Colon (tissue), 2 donors: ENCODE measurements around the gene CAMTA1.

Source experiments
- FAIRE-seq: peaks from 2 replicates; lab custom pipeline; 2012; peaks lifted over from hg19 to GRCh38; lab: Jason Lieb, UNC
- donor health status: control.
- donor health status: control.

The CAMTA1 gene

GRCh38 chr1:7576946-7577657, 791.8 kb downstream of the CAMTA1 start:
- no peak for FAIRE-seq

DNA sequence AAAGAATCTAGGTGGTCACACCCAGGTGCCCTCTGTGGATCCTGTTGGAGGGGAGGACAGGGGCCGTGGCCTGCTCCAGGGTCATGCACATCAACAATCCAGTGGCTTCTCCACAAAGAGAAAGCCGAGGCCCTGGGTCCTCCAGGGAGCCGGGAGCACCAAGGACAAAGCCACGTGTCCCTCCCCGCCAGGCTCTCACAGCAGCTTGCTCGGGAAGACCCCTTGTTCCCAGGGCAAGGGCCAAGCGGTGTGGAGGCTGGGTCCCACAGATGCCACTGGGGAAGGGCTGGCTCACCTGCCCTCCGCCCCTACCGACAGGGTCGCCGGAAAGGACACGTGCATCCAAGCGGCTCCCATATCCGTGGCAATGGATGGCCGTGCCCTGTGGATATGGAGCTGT, 793.0 kb downstream of the CAMTA1 start:
- FAIRE-seq: no peak

GRCh38 chr1:7579016-7579415, 793.8 kb downstream of the CAMTA1 start:
- FAIRE-seq: no peak

GRCh38 chr1:7579831-7580804, 794.9 kb downstream of the CAMTA1 start:
- no peak for FAIRE-seq

DNA sequence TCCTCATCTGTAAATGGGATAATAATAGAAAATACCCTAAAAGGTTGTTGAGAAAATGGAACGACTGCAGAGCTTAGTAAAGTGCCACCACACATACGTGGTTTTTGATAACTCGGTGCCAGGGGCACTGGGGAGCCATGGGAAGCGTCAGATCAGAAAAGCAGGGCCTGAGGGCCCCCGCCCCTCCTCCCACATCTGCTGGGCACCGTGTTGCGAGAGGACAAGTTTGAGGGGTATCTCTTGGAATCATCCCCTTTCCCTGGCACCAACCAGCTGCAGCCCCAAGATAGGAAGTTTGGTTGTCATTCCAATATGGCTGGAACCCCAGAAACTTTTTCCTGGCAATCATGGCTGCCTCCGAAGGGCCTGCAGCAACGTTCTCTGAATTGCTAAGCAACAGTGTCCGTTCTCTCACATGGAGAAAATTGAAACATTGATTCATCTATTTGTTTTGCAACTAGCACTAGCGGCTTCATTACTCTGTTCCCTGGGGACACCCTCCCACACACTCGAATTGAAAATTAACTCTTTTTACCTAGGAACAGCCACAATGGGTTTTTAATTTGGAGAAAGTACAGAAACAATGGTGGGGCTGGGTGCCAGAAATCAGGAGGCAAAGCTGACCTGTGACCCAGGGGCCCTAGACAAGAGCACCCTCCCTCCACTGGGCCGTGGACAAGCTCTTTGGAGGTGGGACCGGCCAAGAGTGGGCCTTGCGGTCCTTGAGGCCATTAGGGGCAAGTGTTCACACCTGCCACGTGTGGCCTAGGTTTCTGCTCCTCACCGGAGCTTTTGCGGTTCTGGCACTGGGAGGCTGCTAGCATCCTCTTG, 795.9 kb downstream of the CAMTA1 start:
- FAIRE-seq: no peak

GRCh38 chr1:7581754-7582459, 796.7 kb downstream of the CAMTA1 start:
- FAIRE-seq: no peak

DNA sequence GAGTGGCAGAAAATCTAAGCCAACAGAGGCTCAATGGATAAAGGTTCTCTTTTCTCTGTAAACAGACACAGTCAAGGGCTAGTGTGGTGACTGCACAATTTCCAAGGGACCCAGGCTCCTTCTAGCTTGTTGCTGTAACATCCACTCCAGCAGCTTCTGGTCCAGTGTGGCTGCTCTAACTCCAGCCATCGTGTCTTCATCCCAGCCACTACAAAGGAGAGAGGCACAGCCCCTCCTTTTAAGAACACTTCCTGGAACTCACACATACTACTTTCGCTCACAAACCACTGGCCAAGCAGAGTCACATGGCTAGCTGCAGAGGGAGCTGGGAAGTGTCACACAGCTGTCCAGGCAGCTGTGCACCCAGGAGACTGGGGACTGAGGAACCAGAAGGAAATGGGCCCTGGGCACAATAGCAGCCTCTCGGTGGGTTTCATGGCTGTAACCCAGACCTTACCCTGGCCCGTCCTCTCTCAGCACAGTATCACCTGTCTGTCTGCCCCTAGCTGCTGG, 797.3 kb downstream of the CAMTA1 start:
- no peak for FAIRE-seq

GRCh38 chr1:7583291-7584096, 798.2 kb downstream of the CAMTA1 start:
- FAIRE-seq: no peak

GRCh38 chr1:7584157-7584556, 798.9 kb downstream of the CAMTA1 start:
- no peak for FAIRE-seq

DNA sequence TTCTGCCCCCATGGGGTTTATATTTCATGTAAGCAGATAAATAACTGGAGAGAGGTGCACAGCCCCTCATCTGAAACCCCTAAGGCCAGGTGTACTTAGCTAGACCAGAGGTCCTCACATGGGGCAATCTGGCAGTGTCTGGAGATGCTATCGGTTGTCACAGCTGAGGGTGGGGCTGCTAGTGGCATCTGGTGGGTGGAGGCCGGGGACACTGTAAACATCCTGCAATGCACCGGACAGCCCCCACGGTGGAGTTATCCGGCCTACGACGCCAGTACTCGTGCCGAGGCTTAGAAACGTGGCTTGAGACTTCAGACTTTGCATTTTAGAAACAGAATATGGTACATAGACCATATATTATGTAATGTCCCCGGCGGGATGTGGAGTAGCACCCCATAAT, 799.4 kb downstream of the CAMTA1 start:
- no peak for FAIRE-seq

DNA sequence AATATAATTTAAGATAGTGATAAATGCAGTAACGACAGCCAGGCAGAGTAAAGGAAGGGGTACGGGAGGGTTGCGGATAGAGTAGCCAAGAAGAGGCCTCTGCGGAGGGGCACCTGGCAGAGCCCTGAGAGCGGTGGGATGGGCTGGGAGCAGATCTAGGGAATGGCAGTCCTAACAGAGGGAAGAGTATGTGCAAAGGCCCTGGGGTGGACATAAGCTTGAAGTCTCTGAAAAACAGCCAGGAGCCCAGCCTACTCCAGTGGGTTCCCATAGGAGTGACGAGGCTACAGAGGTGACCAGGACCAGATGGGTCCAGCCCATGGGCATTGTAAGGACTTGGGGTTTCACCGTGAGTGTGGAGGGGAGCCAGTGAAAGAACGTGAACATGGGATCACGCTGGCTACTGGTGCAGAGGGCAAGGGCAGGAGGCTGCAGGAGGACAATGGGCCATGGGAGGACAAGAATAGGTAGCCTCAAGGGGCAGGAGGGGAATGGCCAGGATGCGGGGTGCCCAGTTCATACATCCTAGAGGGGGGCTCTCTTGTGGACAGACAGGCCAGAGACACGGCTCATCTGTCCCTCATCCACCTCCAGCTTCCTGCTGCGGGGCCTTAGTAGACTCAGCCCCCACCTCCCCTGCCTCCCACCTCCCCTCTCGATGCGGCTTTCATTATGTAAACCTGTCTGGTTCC, 800.1 kb downstream of the CAMTA1 start:
- FAIRE-seq: no peak

DNA sequence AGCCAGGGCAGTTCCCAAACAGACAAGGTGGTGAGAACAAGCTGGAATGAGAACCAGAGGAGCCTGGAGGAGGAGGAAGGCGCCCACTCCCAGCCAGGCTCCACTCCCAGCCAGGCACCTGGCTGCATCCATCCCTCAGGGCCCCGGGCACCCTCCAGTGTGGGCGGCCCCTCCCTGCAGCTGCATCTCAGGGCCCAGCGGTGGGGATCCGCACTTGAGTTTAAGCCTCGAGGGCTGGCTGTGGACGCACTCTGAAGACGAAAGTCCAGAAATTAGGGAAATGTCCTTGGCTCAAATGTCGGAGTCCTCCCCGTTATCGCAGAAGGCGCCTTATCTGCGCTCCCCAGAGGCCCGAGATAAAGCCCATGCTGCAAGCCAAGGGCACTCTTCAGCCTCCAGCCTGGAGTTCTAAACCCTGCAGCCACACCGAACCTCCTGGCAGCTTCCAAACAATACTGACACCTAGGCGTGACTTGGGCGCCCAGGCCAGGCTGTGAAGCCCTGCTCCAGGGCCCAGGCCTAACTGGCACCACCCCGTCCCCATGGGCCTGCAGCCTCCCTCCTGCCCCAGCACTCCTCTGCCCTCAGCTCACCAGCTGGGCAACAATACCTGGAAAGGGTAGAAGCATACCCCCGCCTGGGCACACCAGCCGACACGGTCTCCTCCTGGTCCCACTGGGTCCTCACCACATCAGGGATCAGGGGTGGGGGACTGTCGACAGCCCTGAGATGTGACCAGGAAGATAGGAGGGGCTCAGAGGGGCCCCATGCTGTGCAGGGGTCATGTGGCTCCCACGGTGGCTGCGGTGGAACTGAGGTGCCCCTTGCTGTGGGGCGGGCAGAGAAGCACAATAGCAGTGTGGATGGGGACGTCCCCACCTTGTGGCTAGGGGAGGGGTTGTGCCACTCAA, 801.0 kb downstream of the CAMTA1 start:
- FAIRE-seq: no peak

DNA sequence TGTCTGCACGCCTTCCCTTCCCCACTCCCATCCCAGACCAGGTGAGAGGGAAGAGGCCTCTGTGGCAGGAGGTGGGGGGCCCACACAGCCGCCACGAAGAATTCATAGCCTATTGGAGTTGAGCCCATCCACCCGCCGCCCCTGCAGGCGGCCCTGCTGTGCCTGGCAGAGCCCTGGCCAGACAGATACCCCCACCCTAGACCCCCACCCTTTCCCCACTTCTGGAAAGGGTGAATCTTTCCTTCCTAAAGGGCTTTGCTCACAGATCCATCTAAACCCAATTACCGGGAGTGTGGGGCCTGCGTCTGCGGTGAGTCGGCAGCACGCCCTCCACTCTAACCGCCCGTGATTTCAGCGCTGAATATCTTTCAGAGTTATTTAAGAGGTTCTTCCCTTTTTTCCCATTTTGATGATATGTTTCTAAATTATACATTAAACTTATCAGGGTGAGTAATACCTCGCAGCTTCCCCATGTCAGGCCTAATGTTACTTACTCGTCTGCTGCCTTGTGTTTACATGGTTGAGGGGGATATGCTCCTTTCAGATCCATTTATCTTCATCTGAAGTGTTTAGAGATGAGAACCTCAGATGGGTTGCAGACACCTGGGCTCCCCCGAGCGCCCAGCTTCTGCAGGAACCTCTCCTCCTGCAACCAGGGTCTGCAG, 802.0 kb downstream of the CAMTA1 start:
- no peak for FAIRE-seq

DNA sequence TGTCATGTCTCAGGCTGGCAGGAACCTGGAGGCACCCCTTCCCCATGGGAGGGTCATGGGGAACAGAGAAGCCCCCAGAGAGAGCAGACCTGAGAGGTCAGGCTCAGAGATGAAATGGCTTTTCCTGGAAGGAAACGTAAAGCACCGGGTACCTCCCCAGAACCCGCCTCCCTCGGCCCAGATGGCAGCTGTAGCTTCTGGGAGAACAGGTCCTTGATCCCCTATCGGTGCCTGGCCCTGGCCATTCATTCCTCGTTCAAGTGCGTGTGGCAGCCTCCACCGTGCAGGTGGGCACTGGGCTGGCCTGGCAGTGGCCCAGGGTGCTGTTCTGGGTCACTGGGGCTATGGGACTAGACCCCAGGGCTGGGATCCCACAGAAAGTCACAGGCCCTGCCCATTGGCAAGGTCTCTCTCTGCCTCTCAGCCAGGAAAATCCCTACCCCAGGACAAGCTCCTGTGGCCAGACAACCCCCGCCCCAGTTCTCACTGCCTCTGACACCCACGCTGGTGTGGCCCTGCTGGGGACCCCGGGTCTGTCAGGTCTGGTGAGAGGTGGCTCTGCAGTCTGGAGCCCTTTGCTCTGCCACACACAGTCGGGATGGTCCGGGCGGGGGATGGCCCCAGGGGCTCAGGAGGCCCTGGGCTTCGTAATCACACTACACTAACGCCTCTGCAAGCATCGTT, 802.7 kb downstream of the CAMTA1 start:
- no peak for FAIRE-seq

DNA sequence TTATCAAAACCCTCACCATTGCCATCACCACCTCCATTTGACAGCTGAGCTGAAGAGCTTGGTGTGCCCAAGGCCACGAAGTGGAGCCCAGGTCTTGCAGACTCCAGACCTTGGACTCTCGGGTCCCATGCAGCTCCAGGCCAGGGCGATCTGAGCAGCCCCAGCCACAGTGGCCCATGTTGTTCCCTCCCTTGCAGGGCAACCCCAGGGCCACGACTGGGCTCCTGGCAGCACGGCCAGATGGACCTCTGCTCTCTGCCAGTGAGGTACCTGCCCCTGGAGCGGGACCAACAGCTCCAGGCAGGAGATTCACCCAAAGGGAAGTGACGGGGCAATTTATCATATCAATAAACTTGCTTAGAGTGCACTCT, 803.2 kb downstream of the CAMTA1 start:
- no peak for FAIRE-seq

DNA sequence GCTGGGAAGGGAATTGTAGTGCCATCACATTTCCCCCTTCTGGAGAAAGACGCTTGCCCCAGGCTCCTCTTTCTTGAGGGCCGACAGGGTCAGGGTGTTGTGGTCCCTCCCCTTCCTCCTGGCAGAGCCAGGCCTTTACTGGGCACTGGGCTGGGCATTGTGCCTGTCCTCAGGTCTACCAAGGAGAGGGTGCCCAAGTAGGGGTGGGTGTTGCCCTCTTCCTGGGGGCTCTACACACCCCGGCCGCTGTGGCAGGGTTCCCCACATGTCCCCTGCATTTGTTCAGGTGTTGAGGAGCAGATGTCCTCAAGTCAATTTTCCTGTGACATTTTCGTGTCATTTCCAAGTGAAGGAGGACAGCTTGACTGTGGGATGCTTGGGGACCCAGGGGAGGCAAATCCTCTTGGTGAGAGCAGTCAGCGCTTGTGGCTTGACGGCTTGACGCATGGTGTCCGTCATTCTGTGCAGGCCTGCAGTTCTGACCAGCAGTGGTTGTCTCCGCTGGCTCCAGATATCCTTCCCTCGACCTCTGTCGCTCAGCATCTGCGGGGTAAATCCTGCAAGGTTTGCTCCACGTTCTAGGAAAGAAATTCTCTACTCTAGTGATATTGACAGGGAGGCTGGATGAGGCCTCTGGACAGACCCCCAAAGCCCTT, 804.0 kb downstream of the CAMTA1 start:
- FAIRE-seq: no peak

DNA sequence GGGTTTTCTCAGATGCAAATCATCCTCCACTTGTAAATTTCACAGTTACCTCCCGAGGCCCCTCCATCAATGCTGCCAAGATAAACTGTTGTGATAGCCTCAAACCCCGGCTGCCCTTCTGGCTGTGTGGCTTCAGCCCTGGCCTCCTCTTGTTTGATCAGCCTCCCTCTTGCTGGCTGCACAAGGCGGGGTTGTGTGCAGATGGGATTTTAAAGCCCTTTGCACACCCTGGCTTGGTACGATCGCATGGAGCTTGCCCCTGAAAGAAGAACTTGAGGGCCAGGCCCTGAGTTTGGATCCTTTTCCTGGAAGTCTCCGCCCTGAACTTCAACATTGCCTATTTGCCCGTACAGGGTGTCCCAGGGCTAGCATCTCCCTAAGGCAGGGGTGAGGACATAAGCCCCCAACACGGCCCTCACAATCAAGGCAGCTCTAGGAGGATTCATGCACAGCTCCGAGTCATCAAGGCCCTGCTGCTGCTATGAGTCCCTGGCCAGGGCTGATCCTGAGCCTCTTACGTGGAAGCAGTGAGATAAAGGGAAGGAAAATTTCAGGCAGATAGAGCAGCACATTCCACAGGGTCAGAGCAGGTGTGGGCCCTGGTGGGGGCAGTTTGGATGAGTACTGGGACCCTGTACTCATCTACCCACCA, 804.6 kb downstream of the CAMTA1 start:
- no peak for FAIRE-seq
